Sigmoid colon (tissue), 4 donors: ENCODE results near the gene NUP214.

ENCODE experiments used
- POLR2A ChIP-seq, 2 donors: fragments of 450-650 bp; IDR thresholded peaks; one replicate each; pipeline ENCODE4 v1.6.1; 2016; ENCODE audit warnings: antibody characterized with exemption in 2 of 2, mild to moderate bottlenecking in 2 of 2, moderate library complexity in 2 of 2
- POLR2AphosphoS5 ChIP-seq, 4 donors: sonication (generic); formaldehyde crosslinking; IDR thresholded peaks; one replicate each; pipeline ENCODE4 v1.6.1; 2017; ENCODE audit warnings: antibody characterized with exemption in 4 of 4
- TF ChIP-seq, protein P1 (sequence below), 4 experiments: fragments of 450-650 bp in 3 of 4; fragments of 200-600 bp in 1 of 4; IDR thresholded peaks; one replicate each; pipeline ENCODE4 v1.5.1; 2016 to 2019; ENCODE audit warnings: antibody characterized with exemption in 4 of 4, mild to moderate bottlenecking in 3 of 4, moderate library complexity in 2 of 4

DNA sequence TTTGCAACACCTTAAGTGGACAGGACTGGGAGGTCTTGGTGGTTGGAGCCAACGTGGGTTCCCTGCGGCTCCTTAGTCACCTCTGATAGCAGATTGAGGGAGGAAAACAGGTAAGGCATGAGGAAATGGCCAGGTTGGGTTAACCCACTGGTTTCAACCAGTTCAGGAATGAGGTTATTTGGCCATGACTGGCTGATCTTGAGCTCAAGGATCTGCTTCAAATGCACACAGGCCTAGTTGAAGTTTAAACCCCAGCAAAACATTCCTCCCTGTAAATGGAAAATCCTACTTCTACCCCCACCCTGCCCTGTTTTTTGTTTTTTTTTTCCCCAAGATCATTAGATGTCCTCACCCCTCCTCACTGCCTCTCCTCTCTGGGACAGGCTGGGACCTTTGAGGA lies 3.2 kb upstream of the NUP214 start:
- TF ChIP-seq POLR2A (IDR thresholded peaks at IDR 0.05), result no peak
- TF ChIP-seq, protein P1, sequence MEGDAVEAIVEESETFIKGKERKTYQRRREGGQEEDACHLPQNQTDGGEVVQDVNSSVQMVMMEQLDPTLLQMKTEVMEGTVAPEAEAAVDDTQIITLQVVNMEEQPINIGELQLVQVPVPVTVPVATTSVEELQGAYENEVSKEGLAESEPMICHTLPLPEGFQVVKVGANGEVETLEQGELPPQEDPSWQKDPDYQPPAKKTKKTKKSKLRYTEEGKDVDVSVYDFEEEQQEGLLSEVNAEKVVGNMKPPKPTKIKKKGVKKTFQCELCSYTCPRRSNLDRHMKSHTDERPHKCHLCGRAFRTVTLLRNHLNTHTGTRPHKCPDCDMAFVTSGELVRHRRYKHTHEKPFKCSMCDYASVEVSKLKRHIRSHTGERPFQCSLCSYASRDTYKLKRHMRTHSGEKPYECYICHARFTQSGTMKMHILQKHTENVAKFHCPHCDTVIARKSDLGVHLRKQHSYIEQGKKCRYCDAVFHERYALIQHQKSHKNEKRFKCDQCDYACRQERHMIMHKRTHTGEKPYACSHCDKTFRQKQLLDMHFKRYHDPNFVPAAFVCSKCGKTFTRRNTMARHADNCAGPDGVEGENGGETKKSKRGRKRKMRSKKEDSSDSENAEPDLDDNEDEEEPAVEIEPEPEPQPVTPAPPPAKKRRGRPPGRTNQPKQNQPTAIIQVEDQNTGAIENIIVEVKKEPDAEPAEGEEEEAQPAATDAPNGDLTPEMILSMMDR (IDR thresholded peaks at IDR 0.05), result no peak
- no peak for TF ChIP-seq POLR2AphosphoS5 (IDR thresholded peaks at IDR 0.05)
